ENCODE results near the gene GARNL3.

The GARNL3 gene

DNA sequence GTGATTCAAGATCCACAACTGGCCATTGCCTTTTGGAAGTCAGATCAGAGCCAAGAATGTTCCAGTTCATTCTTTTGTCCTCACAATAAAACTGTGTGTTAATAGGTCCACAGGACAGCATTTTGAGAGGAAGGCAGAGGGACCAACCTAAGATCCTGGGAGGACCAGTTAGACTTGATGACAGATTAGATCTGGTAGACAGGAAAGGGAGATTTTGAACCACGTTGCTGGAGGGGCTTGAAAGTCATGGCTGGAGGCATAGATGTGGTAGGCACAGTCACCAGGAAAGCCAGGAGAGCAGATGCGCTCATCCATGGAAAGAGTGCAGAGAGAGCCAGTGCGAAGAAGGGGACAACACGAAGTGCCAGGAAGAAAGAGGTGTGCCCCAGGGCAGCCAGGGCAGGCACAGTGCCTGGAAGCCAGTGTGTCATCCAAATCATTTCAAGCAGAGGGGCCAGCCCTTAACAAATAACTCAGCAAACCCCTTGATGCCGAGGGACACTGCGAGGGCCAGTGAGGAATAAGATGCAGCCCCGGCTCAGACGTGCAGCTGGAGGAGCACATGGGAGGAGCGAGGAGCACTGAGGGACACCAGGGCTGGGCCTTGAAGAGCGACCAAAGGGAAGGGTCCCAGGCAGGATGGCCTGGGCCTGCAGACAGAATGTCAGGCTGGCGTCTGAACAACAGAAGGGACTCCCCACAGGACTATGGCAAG, 119.6 kb downstream of the GARNL3 start:
- Histone ChIP-seq H2AFZ (no peak overlapping the region), H3K9ac (no peak overlapping the region), H3K36me3 (ENCODE audit: control insufficient read depth, insufficient read depth, low read length) (no peaks in the 10 kb centered on the region), H3K4me2 (ENCODE audit: low read length) (no peak overlapping the region), H3K9me3 (ENCODE audit: control insufficient read depth, low read length) (no peaks in the 10 kb centered on the region), H3K4me3 (ENCODE audit: low read depth, low read length) (no peak overlapping the region), H3K79me2 (no peaks in the 10 kb centered on the region), H3K27me3 (ENCODE audit: control insufficient read depth, insufficient read depth, low read length) (no peaks in the 10 kb centered on the region), H3K27ac (no peak overlapping the region), H3K4me1 (no peaks in the 10 kb centered on the region)
- TF ChIP-seq, protein P1, sequence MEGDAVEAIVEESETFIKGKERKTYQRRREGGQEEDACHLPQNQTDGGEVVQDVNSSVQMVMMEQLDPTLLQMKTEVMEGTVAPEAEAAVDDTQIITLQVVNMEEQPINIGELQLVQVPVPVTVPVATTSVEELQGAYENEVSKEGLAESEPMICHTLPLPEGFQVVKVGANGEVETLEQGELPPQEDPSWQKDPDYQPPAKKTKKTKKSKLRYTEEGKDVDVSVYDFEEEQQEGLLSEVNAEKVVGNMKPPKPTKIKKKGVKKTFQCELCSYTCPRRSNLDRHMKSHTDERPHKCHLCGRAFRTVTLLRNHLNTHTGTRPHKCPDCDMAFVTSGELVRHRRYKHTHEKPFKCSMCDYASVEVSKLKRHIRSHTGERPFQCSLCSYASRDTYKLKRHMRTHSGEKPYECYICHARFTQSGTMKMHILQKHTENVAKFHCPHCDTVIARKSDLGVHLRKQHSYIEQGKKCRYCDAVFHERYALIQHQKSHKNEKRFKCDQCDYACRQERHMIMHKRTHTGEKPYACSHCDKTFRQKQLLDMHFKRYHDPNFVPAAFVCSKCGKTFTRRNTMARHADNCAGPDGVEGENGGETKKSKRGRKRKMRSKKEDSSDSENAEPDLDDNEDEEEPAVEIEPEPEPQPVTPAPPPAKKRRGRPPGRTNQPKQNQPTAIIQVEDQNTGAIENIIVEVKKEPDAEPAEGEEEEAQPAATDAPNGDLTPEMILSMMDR (IDR thresholded peaks at IDR 0.05) = no peak

DNA sequence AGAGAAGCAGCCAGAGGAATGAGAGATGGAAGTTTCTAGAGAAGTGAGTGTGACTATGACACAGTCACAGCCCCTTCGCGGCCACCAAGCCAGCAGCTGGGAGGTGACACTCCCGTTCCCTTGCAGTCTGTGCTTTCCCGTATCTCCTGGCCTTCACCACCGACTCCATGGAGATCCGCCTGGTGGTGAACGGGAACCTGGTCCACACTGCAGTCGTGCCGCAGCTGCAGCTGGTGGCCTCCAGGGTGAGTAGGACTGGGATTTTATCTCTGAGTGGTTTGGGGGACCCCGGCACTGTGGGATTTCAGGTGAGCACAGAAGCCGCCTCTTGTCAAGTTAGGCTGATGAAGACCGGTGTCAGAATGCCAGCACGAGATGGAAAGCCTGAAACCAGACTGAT, 120.3 kb downstream of the GARNL3 start:
- H3K4me2 ChIP-seq (ENCODE audit: low read length) = no peak overlapping the region
- no peaks in the 10 kb centered on the region for H3K27me3 ChIP-seq (ENCODE audit: control insufficient read depth, insufficient read depth, low read length)
- H3K4me3 ChIP-seq (ENCODE audit: low read depth, low read length) = no peak overlapping the region
- H3K9me3 ChIP-seq (ENCODE audit: control insufficient read depth, low read length) = no peaks in the 10 kb centered on the region
- H3K27ac ChIP-seq = no peak overlapping the region
- H3K4me1 ChIP-seq = no peaks in the 10 kb centered on the region
- H3K9ac ChIP-seq = no peak overlapping the region
- H3K79me2 ChIP-seq = no peaks in the 10 kb centered on the region
- H2AFZ ChIP-seq = no peak overlapping the region
- no peaks in the 10 kb centered on the region for H3K36me3 ChIP-seq (ENCODE audit: control insufficient read depth, insufficient read depth, low read length)
- TF ChIP-seq, protein P1 (IDR thresholded peaks at IDR 0.05) = no peak

DNA sequence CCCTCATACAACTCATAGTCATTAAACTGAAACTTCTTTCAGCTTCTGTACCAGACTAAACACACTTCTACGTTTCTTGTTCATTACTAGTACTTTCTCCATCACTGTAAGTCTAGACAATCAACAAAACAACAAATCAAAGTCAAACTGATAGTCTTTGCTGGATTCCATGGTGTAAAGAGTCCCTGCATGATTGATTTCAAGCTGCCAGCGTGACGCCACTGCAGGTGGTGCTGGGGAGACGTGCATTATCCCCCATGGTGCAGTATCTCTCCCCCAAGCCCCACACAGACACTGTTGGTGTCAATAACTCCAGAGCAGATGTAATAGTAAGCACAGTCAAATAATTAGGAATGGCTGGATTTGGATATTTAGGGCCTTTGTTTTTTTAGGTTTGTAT, 121.7 kb downstream of the GARNL3 start:
- H3K4me1 ChIP-seq = no peaks in the 10 kb centered on the region
- no peaks in the 10 kb centered on the region for H3K9me3 ChIP-seq (ENCODE audit: control insufficient read depth, low read length)
- TF ChIP-seq, protein P1 (IDR thresholded peaks at IDR 0.05) = no peak
- H3K4me3 ChIP-seq (ENCODE audit: low read depth, low read length) = no peak overlapping the region
- H3K27ac ChIP-seq = no peak overlapping the region
- no peaks in the 10 kb centered on the region for H3K79me2 ChIP-seq
- no peak overlapping the region for H3K9ac ChIP-seq
- H3K36me3 ChIP-seq (ENCODE audit: control insufficient read depth, insufficient read depth, low read length) = no peaks in the 10 kb centered on the region
- H2AFZ ChIP-seq = no peak overlapping the region
- no peaks in the 10 kb centered on the region for H3K27me3 ChIP-seq (ENCODE audit: control insufficient read depth, insufficient read depth, low read length)
- no peak overlapping the region for H3K4me2 ChIP-seq (ENCODE audit: low read length)

DNA sequence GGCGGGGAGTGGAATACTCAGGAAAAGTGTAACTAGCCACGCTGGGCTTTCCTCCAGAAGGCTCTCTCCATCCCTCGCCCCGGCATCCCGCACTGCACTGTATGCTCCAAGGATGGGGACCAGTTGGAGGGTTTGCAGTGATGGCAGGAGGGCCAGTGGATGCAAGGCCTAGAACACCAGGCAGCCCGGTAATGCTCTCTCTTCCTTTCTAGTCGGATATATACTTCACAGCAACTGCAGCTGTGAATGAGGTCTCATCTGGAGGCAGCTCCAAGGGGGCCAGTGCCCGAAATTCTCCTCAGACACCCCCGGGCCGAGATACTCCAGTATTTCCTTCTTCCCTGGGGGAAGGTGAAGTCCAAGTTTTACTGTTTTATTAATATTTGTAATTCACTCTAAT, 122.4 kb downstream of the GARNL3 start:
- H3K79me2 ChIP-seq = no peaks in the 10 kb centered on the region
- no peak overlapping the region for H3K27ac ChIP-seq
- TF ChIP-seq, protein P1 (IDR thresholded peaks at IDR 0.05) = no peak
- H3K4me3 ChIP-seq (ENCODE audit: low read depth, low read length) = no peak overlapping the region
- H3K36me3 ChIP-seq (ENCODE audit: control insufficient read depth, insufficient read depth, low read length) = no peaks in the 10 kb centered on the region
- H3K4me1 ChIP-seq = no peaks in the 10 kb centered on the region
- no peaks in the 10 kb centered on the region for H3K27me3 ChIP-seq (ENCODE audit: control insufficient read depth, insufficient read depth, low read length)
- no peak overlapping the region for H3K4me2 ChIP-seq (ENCODE audit: low read length)
- H2AFZ ChIP-seq = no peak overlapping the region
- no peaks in the 10 kb centered on the region for H3K9me3 ChIP-seq (ENCODE audit: control insufficient read depth, low read length)
- H3K9ac ChIP-seq = no peak overlapping the region

All from parathyroid adenoma (tissue), 2 donors.